Measurements from ENCODE around the gene ABCG1.
"Not testable (repeated sequence)": the region's sequence is repeated elsewhere in the genome, so short reads cannot be mapped to it uniquely, and the experiment has no call there.

ABCG1 gene

GRCh38 chr21:42289926-42290325 lies 71.0 kb downstream of the ABCG1 start:
- ATAC-seq (ENCODE audit: low read depth) (no peak), DNase-seq (ENCODE audit: low spot score) (no peak)
- Histone ChIP-seq H3K4me3 (ENCODE audit: severe bottlenecking) (no peak overlapping the region), H3K36me3 (ENCODE audit: low read depth) (no peaks in the 10 kb centered on the region), H3K27me3 (ENCODE audit: insufficient read depth, poor library complexity, severe bottlenecking) (no peaks in the 10 kb centered on the region), H3K9me3 (ENCODE audit: severe bottlenecking) (no peaks in the 10 kb centered on the region), H3K27ac (ENCODE audit: poor library complexity, severe bottlenecking) (no peak overlapping the region), H3K4me1 (ENCODE audit: insufficient read depth, poor library complexity, severe bottlenecking) (no peaks in the 10 kb centered on the region)
- no peak for TF ChIP-seq CTCF (IDR thresholded peaks at IDR 0.05; ENCODE audit: poor library complexity, severe bottlenecking)

GRCh38 chr21:42290505-42290904 lies 71.6 kb downstream of the ABCG1 start:
- H3K36me3 ChIP-seq (ENCODE audit: low read depth), result no peaks in the 10 kb centered on the region
- TF ChIP-seq CTCF (IDR thresholded peaks at IDR 0.05; ENCODE audit: poor library complexity, severe bottlenecking), result no peak
- H3K27ac ChIP-seq (ENCODE audit: poor library complexity, severe bottlenecking), result no peak overlapping the region
- H3K4me1 ChIP-seq (ENCODE audit: insufficient read depth, poor library complexity, severe bottlenecking), result no peaks in the 10 kb centered on the region
- no peaks in the 10 kb centered on the region for H3K27me3 ChIP-seq (ENCODE audit: insufficient read depth, poor library complexity, severe bottlenecking)
- no peak for DNase-seq (ENCODE audit: low spot score)
- H3K9me3 ChIP-seq (ENCODE audit: severe bottlenecking), result no peaks in the 10 kb centered on the region
- ATAC-seq (ENCODE audit: low read depth), result no peak
- no peak overlapping the region for H3K4me3 ChIP-seq (ENCODE audit: severe bottlenecking)

GRCh38 chr21:42291003-42291750 lies 72.2 kb downstream of the ABCG1 start:
- H3K4me3 ChIP-seq (ENCODE audit: severe bottlenecking), result no peak overlapping the region
- no peaks in the 10 kb centered on the region for H3K36me3 ChIP-seq (ENCODE audit: low read depth)
- no peaks in the 10 kb centered on the region for H3K4me1 ChIP-seq (ENCODE audit: insufficient read depth, poor library complexity, severe bottlenecking)
- H3K27ac ChIP-seq (ENCODE audit: poor library complexity, severe bottlenecking), result no peak overlapping the region
- no peaks in the 10 kb centered on the region for H3K27me3 ChIP-seq (ENCODE audit: insufficient read depth, poor library complexity, severe bottlenecking)
- DNase-seq (ENCODE audit: low spot score), result no peak
- no peak for TF ChIP-seq CTCF (IDR thresholded peaks at IDR 0.05; ENCODE audit: poor library complexity, severe bottlenecking)
- ATAC-seq (ENCODE audit: low read depth), result no peak
- no peaks in the 10 kb centered on the region for H3K9me3 ChIP-seq (ENCODE audit: severe bottlenecking)

GRCh38 chr21:42291751-42292562 lies 73.0 kb downstream of the ABCG1 start:
- Histone ChIP-seq H3K4me1 (ENCODE audit: insufficient read depth, poor library complexity, severe bottlenecking) (no peaks in the 10 kb centered on the region), H3K27me3 (ENCODE audit: insufficient read depth, poor library complexity, severe bottlenecking) (no peaks in the 10 kb centered on the region), H3K9me3 (ENCODE audit: severe bottlenecking) (no peaks in the 10 kb centered on the region), H3K36me3 (ENCODE audit: low read depth) (no peaks in the 10 kb centered on the region), H3K27ac (ENCODE audit: poor library complexity, severe bottlenecking) (no peak overlapping the region), H3K4me3 (ENCODE audit: severe bottlenecking) (no peak overlapping the region)
- DNase-seq (ENCODE audit: low spot score), result no peak
- ATAC-seq (ENCODE audit: low read depth), result peak; percentile 53
- TF ChIP-seq CTCF (IDR thresholded peaks at IDR 0.05; ENCODE audit: poor library complexity, severe bottlenecking), result no peak

- DNase-seq (ENCODE audit: low spot score); H3K4me3 ChIP-seq (ENCODE audit: severe bottlenecking); H3K27me3 ChIP-seq (ENCODE audit: insufficient read depth, poor library complexity, severe bottlenecking); H3K27ac ChIP-seq (ENCODE audit: poor library complexity, severe bottlenecking); H3K4me1 ChIP-seq (ENCODE audit: insufficient read depth, poor library complexity, severe bottlenecking); H3K9me3 ChIP-seq (ENCODE audit: severe bottlenecking); H3K36me3 ChIP-seq (ENCODE audit: low read depth); ATAC-seq (ENCODE audit: low read depth): not testable (repeated sequence)
These were observed 73.7 kb downstream of the ABCG1 start for GRCh38 chr21:42292563-42293142.
